ENCODE measurements around the gene NDUFV1. TPM values are rescaled to one million over a fixed set of nuclear protein-coding genes. Genes with fewer than 3 reads are reported as not detected.

Gene NDUFV1
- 171 and 199 TPM in 2 replicates for total RNA-seq (2014; rRNA removed; shearing (Covaris generic))

DNA sequence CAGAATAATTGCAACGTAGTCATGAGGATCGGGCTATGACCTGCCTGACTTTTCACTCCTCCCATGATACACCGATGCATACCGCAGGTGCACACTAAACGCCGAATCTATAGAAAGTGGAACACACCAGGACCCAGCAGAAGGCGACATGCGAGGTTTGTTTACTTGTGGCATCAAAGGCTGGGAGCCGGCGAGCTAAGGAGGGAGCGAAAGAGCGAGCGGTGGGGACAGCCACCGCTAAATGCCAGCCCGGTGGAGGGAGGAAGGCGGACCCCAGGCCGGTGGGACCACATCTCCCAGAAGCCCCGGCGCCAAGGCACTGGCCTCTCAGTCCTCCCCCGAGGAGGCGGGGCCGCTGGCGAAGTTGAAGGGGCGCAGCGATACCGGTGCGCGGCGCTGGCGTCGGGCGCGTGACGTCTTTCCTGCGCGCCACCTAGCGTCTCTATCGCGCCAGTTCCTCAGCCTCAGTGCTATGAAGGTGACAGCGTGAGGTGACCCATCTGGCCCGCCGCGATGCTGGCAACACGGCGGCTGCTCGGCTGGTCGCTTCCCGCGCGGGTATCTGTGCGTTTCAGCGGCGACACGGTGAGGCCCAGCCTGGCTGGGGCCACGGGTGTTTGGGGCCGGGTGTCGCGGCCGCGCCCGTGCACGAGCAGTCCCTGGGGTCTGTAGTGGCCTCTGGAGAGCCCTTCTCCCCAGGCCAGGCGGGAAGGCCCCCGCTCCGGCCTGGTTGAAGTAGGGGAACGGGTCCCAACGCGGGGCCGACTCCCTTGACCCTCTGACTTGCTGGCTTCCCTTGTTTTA is at the start of gene NDUFV1:
Gene NDUFV1 (plus strand): TSS at position 445 of the 804 bp plus-strand sequence. CDS start 69 bp downstream, at position 514.
- DNase-seq (ENCODE audit: low spot score): peak; percentile 83

DNA sequence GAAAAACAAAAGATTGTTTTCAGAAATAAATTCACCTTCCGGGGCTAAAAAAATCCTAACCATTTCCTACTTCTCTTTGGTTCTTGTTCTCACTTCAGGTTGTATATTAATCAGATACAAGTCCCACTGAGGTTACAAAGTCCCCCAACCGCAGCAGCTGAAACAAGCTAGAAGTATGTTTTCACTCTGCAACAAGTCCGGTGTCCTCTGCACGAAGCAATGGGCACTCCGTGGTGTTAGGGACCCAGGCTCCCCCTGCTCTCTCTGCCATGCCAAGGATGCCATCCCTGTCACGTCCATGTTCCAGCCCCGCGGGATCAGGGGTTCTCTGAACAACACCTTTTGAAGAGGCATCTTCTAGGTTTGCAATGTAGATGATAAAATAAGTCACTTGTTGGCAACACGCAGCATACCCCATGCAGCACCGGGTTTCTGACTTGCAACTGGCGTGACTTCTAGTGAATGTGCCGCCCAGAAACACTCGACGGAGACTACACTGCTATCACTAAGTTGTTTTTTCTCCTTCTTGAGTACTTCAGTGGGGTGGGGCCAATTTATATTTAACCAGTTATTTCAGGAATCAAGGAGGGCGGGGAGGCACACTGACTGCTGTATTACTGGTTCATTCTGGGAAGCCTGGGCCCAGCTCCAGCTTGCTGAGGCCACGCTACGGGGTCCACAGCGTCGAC is 48.5 kb upstream of the NDUFV1 start:
- DNase-seq (ENCODE audit: low spot score): no peak

DNA sequence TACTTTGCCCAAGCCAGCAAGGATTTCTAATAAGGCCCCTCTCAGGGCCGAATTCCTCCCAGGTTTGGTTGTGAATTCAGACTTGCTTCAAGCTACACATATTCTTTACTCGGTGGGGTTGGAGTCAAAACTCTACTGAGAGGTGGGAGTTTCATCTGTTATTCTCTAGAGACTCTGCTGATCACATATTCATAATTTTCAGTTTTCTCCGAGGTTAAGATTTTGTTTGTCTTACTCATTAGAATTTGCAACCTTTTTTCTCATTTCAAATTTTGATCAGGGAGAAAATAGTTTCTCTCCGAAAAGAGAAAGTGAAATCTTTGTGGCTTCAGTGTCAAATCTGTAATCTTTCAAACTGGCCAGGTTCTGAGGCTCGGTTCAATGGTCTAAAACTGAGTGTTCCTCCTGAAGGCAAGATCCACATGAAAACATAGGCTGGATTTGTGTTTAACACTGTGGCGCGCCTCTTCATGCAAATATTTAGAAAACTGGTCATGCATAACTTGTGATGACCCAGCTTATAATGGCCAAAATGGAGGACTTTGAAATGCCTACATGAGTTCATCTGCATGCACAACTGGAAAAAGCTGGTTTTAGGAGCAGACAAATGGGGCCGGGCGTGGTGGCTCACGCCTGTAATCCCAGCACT is 44.6 kb upstream of the NDUFV1 start:
- no peak for DNase-seq (ENCODE audit: low spot score)

DNA sequence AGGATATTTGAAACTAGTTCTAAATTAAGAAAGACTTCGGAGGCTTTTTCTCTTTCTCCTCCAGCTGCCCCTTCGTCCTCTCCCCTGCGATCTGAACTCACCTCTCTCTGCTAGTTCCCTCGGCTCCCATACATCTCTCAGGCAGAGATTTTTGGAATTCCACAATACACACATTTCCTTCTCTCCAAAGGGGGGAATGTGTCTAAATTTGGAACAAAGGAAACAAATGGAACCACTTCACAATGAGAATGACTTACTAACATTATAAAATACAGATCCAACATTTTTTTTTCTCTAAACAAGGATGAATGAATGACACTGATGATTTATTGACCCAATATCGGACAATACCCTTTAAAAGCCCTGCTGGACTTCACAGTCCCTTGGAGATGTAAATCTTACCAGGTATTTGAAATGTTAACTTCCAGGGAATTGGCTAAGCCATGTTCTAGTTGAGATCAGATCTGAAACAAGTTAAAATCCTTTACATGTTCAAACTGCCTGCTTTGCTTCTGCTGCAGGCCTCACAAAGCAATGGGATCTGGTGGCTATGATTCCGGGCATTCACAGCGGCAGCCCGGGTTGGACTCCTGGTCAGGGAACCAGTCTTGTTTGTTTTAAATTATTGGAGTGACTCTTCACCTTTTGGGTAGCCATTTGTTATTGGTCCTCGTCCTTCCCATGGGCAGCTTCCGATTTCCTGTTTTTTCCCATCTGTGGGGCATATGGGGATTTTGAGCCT is 43.6 kb upstream of the NDUFV1 start:
- DNase-seq (ENCODE audit: low spot score): no peak

DNA sequence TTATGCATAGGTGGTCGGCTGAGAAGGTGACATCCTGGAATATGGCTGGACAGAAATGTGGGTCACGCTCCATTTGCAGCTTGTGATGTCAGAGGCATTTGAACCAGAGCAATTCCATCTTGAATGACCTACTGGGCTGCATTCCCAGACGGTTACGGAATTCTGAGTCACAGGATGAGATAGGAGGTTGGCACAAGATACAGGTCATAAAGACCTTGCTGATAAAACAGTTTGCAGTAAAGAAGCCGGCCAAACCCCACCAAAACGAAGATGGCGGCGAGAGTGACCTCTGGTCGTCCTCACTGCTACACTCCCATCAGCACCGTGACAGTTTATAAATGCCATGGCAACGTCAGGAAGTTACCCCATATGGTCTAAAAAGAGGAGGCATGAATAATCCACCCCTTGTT is 43.0 kb upstream of the NDUFV1 start:
- peak; percentile 89 for DNase-seq (ENCODE audit: low spot score)

DNA sequence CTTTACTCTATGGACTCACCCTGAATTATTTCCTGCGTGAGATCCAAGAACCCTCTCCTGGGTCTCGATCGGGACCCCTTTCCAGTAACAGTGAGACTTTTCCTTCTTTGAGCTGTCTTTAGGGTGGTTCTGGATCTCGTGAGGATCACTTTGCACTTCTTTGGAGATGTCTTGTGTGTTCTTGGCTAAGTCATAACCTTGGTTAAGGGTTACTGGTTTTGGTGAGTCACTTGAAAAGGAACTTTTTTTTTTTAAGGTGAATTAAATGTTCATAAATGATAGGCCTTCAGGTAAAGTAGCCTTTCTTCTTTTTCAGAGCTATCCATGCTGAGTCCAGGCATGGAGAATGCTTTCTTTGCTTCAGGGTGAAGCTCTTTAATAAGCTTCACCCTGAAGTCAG is 42.5 kb upstream of the NDUFV1 start:
- DNase-seq (ENCODE audit: low spot score): no peak

DNA sequence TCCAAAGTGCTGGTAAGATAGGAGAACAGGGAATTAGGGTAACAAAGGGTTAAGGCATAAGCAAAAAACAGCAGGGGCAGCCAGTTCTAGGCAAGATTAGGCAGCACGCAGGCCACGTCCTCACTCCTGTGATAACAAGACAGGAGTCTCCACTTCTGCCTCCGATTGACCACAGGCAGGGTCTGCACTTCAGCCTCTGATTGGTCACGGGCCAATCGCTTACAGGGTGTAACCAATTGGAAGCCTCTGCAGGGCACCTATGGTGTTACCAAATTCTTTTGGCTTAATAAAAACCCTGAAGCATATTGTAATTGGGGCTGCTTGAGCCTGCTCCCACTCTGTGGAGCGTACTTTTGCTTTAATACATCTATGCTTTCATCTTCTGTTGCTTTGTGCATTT is 35.3 kb upstream of the NDUFV1 start:
- no peak for DNase-seq (ENCODE audit: low spot score)

DNA sequence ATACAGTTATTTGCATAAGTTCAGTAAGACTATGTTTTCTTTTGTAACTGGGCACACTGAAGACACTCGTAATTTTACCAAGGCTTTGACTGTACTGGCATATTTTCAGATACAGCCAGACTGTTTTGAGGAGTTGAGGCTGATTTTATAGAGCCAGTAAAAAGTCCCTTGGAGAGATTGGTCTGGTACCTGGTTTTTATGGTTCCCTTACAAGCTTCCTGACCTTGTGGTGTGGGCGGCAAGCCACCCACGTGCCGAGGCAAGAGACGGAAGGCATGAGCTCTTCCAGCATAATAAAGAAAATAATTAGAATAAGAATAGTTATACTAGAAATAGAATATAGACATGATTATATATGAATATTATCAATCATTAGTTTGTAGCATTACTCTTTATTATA is 34.4 kb upstream of the NDUFV1 start:
- DNase-seq (ENCODE audit: low spot score): no peak

DNA sequence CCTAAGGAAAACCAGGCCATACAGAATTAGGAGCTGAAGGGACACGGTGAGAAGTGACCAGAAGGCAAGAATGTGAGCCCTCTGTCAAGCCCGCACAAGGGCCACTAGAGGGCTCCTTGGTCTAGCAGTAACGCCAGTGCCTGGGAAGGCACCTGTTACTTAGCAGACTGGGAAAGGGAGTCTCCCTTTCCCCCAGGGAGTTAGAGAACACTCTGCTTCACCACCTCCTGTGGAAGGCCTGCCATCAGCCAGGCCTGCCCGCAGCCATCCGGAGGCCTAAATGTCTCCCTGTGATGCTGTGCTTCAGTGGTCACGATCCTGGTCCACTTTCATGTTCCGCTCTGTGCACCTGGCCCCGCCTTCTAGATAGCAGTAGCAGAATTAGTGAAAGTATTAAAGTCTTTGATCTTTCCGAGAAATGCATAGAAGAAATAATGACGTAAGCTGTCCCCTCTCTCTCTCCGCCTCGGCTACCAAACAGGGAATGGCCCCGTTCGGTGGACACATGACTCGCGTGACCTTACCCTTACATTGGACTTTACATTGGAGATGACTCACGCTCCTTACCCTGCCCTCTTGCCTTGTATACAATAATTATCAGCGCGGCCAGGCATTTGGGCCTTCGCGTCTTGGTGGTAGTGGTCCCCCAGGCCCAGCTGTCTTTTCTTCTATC is 33.9 kb upstream of the NDUFV1 start:
- peak; percentile 59 for DNase-seq (ENCODE audit: low spot score)

DNA sequence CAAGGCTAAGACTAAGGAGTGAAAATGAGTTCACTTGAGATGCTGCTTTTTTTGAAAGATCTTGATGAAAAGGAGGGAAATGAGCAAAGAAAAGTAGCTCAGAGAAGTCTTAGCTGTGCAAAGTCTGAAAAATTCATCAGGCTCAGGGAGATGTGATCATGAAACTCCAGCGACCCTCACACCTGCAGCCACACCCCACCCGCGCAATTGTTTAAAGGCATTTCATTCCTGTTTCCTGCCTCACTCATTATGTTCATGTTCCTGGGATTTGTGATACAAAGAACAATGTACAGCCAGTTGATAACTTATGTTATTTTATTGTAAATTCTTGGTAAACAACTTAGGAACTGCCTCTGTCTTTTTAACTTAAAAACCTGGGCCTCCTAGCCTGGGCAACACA is 31.8 kb upstream of the NDUFV1 start:
- no peak for DNase-seq (ENCODE audit: low spot score)

DNA sequence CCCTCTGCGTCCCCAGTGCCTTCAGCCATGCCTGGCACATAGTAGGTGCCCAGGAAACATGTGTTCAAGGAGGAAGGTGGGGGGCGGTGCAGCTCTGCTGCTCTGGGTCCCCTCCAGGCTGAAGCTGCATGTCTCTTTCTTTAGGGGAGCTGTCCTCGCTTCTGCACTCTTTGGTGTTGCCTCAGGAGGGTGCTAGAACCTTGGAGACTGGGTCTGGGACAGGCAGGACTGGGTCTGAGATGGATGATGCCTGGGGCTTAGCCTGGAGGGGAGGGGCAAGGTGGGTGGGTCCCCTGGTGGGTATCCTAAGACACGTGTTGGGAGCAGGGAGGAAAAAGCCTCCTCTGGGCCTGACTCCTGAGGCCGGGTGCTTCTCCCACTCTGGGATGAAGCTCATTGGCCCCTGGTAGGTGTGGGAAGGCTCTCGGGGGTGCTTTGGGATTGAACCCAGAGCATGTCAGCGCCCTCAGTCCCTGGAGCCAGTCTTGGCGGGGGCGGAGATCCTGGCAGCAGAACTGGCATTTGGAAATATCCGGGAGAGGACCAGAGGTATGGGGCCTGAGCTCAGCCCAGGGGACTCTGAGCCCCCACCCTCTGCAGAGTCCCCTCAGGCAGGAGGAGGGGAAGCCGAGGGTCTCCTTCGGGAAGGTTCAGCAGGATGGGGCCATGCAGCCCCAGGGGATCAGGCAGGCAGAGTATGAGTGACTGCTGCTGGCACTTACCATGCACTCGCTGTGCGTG is 29.8 kb upstream of the NDUFV1 start:
- DNase-seq (ENCODE audit: low spot score): no peak

DNA sequence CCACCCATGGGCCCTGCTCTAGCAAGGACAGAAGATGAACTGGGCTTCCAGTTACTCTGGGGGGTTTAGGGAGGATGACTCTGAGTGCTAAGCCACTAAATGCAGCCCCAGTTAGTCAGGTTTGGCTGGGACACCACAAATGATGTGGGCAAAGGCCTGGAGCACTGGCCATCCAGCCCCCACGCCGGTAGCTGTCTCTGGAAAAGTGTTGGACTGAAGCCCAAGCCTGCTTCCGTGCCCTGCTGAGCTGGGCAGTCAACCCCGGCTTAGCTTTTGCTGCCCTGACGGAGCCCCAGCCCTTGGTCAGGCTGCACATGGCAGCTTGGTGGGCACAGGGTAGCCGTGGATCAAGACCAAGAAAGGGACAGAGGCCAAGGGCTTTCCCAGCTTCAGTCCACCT is 28.8 kb upstream of the NDUFV1 start:
- no peak for DNase-seq (ENCODE audit: low spot score)

DNA sequence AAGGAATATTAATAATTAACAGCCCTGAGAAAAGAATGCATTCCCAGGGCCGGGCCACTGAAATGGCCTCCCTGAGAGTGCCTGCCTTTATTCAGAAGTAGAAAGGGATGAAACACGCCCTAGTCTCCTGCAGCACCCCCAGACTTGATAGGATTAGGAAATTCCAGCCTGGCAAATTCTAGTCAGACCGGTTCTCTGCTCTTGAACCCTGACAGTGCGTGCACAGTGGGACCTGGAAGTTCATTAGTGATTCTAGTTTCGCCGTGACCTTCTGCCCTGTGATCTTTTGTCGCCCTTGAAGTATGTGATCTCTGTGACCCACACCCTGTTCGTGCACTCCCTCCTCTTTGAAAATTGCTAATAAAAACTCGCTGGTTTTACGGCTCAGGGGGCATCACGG is 25.3 kb upstream of the NDUFV1 start:
- no peak for DNase-seq (ENCODE audit: low spot score)

DNA sequence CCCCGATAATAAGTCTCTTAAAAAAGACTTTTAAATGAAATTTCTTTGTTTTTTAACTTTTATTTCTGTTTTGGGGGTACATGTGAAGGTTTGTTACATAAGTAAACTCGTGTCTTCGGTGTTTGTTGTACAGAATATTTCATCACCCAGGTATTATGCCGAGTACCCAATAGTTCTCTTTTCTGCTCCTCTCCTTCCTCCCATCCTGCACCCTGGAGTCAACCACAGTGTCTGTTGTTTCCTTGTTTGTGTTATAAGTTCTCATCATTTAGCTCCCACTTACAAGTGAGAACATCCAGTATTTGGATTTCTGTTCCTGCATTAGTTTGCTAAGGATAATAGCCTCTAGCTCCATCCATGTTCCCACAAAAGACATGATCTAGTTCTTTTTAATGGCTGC is 24.7 kb upstream of the NDUFV1 start:
- no peak for DNase-seq (ENCODE audit: low spot score)

DNA sequence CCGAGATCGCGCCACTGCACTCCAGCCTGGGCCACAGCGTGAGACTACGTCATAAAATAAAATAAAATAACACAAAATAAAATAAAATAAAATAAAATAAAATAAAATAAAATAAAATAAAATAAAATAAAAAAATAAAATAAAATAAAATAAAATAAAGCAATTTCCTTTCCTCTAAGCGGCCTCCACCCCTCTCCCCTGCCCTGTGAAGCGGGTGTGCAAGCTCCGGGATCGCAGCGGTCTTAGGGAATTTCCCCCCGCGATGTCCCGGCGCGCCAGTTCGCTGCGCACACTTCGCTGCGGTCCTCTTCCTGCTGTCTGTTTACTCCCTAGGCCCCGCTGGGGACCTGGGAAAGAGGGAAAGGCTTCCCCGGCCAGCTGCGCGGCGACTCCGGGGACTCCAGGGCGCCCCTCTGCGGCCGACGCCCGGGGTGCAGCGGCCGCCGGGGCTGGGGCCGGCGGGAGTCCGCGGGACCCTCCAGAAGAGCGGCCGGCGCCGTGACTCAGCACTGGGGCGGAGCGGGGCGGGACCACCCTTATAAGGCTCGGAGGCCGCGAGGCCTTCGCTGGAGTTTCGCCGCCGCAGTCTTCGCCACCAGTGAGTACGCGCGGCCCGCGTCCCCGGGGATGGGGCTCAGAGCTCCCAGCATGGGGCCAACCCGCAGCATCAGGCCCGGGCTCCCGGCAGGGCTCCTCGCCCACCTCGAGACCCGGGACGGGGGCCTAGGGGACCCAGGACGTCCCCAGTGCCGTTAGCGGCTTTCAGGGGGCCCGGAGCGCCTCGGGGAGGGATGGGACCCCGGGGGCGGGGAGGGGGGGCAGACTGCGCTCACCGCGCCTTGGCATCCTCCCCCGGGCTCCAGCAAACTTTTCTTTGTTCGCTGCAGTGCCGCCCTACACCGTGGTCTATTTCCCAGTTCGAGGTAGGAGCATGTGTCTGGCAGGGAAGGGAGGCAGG is 23.2 kb upstream of the NDUFV1 start, which contains the start of gene GSTP1:
Gene GSTP1 (plus strand): TSS at position 566 of the 958 bp plus-strand sequence. CDS start 32 bp downstream, at position 598.
- peak; percentile 76 for DNase-seq (ENCODE audit: low spot score)

DNA sequence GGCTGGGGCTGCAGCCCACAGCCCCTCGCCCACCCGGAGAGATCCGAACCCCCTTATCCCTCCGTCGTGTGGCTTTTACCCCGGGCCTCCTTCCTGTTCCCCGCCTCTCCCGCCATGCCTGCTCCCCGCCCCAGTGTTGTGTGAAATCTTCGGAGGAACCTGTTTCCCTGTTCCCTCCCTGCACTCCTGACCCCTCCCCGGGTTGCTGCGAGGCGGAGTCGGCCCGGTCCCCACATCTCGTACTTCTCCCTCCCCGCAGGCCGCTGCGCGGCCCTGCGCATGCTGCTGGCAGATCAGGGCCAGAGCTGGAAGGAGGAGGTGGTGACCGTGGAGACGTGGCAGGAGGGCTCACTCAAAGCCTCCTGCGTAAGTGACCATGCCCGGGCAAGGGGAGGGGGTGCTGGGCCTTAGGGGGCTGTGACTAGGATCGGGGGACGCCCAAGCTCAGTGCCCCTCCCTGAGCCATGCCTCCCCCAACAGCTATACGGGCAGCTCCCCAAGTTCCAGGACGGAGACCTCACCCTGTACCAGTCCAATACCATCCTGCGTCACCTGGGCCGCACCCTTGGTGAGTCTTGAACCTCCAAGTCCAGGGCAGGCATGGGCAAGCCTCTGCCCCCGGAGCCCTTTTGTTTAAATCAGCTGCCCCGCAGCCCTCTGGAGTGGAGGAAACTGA is 22.4 kb upstream of the NDUFV1 start:
- peak; percentile 28 for DNase-seq (ENCODE audit: low spot score)

DNA sequence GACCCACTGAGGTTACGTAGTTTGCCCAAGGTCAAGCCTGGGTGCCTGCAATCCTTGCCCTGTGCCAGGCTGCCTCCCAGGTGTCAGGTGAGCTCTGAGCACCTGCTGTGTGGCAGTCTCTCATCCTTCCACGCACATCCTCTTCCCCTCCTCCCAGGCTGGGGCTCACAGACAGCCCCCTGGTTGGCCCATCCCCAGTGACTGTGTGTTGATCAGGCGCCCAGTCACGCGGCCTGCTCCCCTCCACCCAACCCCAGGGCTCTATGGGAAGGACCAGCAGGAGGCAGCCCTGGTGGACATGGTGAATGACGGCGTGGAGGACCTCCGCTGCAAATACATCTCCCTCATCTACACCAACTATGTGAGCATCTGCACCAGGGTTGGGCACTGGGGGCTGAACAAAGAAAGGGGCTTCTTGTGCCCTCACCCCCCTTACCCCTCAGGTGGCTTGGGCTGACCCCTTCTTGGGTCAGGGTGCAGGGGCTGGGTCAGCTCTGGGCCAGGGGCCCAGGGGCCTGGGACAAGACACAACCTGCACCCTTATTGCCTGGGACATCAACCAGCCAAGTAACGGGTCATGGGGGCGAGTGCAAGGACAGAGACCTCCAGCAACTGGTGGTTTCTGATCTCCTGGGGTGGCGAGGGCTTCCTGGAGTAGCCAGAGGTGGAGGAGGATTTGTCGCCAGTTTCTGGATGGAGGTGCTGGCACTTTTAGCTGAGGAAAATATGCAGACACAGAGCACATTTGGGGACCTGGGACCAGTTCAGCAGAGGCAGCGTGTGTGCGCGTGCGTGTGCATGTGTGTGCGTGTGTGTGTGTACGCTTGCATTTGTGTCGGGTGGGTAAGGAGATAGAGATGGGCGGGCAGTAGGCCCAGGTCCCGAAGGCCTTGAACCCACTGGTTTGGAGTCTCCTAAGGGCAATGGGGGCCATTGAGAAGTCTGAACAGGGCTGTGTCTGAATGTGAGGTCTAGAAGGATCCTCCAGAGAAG is 21.6 kb upstream of the NDUFV1 start:
- no peak for DNase-seq (ENCODE audit: low spot score)

DNA sequence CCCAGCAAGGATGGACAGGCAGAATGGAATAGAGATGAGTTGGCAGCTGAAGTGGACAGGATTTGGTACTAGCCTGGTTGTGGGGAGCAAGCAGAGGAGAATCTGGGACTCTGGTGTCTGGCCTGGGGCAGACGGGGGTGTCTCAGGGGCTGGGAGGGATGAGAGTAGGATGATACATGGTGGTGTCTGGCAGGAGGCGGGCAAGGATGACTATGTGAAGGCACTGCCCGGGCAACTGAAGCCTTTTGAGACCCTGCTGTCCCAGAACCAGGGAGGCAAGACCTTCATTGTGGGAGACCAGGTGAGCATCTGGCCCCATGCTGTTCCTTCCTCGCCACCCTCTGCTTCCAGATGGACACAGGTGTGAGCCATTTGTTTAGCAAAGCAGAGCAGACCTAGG is 20.8 kb upstream of the NDUFV1 start:
- no peak for DNase-seq (ENCODE audit: low spot score)

Data from A172 (cell line).